MM.1S (cell line): ENCODE results near the gene PRKCE.

ENCODE experiments used
- EZH2 ChIP-seq: fragments of 300-600 bp; sonication (generic); optimal IDR thresholded peaks from 2 replicates; pipeline ENCODE3; 2017; ENCODE audit warnings: low read depth, mild to moderate bottlenecking, antibody characterized with exemption, low read length, mixed read lengths
- EZH2phosphoT487 ChIP-seq: fragments of 300-600 bp; sonication (generic); IDR thresholded peaks from 2 replicates; pipeline ENCODE4 v1.6.1; 2018; ENCODE audit warnings: antibody characterized with exemption, low read length
- TF ChIP-seq, protein P1 (sequence below): fragments of 300-600 bp; sonication (generic); IDR thresholded peaks from 2 replicates; pipeline ENCODE4 v1.5.1; 2016; ENCODE audit warnings: antibody characterized with exemption, low read length, mixed read lengths

DNA sequence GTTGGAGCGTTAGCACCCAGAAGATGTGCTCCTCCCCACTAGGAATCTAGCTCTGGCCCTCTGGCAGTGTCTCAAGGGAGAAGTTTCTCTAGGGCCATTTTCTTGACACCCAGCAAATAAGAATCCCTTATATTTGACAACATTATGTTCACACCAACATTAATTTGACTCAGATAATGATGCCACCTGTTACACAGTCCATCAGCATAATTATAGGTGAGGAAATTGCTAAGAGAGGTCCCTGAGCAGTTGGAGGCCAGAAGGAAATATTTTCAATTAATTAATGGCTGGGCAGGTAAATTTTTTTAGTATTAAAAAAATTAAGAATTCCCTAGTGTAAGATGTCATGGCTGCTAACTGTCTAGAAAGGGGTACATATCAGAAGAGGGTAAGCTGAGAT, 36.5 kb downstream of the PRKCE start:
- TF ChIP-seq, protein P1, sequence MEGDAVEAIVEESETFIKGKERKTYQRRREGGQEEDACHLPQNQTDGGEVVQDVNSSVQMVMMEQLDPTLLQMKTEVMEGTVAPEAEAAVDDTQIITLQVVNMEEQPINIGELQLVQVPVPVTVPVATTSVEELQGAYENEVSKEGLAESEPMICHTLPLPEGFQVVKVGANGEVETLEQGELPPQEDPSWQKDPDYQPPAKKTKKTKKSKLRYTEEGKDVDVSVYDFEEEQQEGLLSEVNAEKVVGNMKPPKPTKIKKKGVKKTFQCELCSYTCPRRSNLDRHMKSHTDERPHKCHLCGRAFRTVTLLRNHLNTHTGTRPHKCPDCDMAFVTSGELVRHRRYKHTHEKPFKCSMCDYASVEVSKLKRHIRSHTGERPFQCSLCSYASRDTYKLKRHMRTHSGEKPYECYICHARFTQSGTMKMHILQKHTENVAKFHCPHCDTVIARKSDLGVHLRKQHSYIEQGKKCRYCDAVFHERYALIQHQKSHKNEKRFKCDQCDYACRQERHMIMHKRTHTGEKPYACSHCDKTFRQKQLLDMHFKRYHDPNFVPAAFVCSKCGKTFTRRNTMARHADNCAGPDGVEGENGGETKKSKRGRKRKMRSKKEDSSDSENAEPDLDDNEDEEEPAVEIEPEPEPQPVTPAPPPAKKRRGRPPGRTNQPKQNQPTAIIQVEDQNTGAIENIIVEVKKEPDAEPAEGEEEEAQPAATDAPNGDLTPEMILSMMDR, result no peak
- TF ChIP-seq EZH2phosphoT487 (no peak), EZH2 (no peak)
